Measurements from ENCODE around the gene ANKRD44.
"Not testable (repeated sequence)": the region's sequence is repeated elsewhere in the genome, so short reads cannot be mapped to it uniquely, and the experiment has no call there.

ANKRD44 gene

GRCh38 chr2:197241153-197241552, 69.4 kb downstream of the ANKRD44 start:
- TF ChIP-seq POLR2A (IDR thresholded peaks at IDR 0.05; ENCODE audit: extremely low read depth, insufficient read length) = no peak
- H3K4me3 ChIP-seq (ENCODE audit: low read depth, low read length) = no peak overlapping the region
- DNase-seq (ENCODE audit: low read depth) = no peak

- no peak for TF ChIP-seq MYC (IDR thresholded peaks at IDR 0.05; ENCODE audit: low read depth, low read length)
- no peak for TF ChIP-seq CTCF (IDR thresholded peaks at IDR 0.05; ENCODE audit: low read depth, low read length)
- no peak for TF ChIP-seq POLR2A (IDR thresholded peaks at IDR 0.05; ENCODE audit: extremely low read depth, insufficient read length)
- TF ChIP-seq MAX (IDR thresholded peaks at IDR 0.05; ENCODE audit: low read depth, low read length) = no peak
- peak; percentile 70 for DNase-seq (ENCODE audit: low read depth)
- no peak overlapping the region for H3K4me3 ChIP-seq (ENCODE audit: low read depth, low read length)
Observed at GRCh38 chr2:197240421-197241041, 70.0 kb downstream of the ANKRD44 start.

DNA sequence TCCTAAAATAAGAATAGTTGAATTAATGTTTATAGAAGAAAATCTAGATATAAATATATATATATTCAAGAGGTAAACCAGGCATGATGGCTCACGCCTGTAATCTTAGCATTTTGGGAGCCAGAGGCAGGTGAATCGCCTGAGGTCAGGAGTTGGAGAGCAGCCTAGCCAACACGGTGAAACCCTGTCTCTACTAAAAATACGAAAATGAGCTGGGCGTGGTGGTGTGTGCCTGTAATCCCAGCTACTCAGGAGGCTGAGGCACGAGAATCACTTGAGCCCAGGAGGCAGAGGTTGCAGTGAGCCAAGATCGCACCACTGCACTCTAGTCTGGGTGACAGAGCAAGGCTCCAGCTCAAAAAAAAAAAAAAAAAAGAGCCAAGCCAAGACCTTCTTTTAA, 70.6 kb downstream of the ANKRD44 start:
- DNase-seq (ENCODE audit: low read depth); H3K4me3 ChIP-seq (ENCODE audit: low read depth, low read length): not testable (repeated sequence)

- TF ChIP-seq POLR2A (IDR thresholded peaks at IDR 0.05; ENCODE audit: extremely low read depth, insufficient read length) (no peak), CTCF (IDR thresholded peaks at IDR 0.05; ENCODE audit: low read depth, low read length) (no peak), MAX (IDR thresholded peaks at IDR 0.05; ENCODE audit: low read depth, low read length) (no peak), MYC (IDR thresholded peaks at IDR 0.05; ENCODE audit: low read depth, low read length) (no peak)
- peak; percentile 70 for DNase-seq (ENCODE audit: low read depth)
- peak overlapping the region; percentile 54 for H3K4me3 ChIP-seq (ENCODE audit: low read depth, low read length)
Observed at GRCh38 chr2:197239434-197239833, 71.1 kb downstream of the ANKRD44 start.

- H3K4me3 ChIP-seq (ENCODE audit: low read depth, low read length) = no peak overlapping the region
- DNase-seq (ENCODE audit: low read depth) = no peak
- TF ChIP-seq MAX (IDR thresholded peaks at IDR 0.05; ENCODE audit: low read depth, low read length) (no peak), CTCF (IDR thresholded peaks at IDR 0.05; ENCODE audit: low read depth, low read length) (no peak), POLR2A (IDR thresholded peaks at IDR 0.05; ENCODE audit: extremely low read depth, insufficient read length) (no peak), MYC (IDR thresholded peaks at IDR 0.05; ENCODE audit: low read depth, low read length) (no peak)
Observed at GRCh38 chr2:197238043-197238365, 72.6 kb downstream of the ANKRD44 start.

GRCh38 chr2:197237291-197238042, 73.1 kb downstream of the ANKRD44 start:
- DNase-seq (ENCODE audit: low read depth) = no peak
- TF ChIP-seq POLR2A (IDR thresholded peaks at IDR 0.05; ENCODE audit: extremely low read depth, insufficient read length) (no peak), CTCF (IDR thresholded peaks at IDR 0.05; ENCODE audit: low read depth, low read length) (no peak), MYC (IDR thresholded peaks at IDR 0.05; ENCODE audit: low read depth, low read length) (no peak), MAX (IDR thresholded peaks at IDR 0.05; ENCODE audit: low read depth, low read length) (no peak)
- H3K4me3 ChIP-seq (ENCODE audit: low read depth, low read length) = no peak overlapping the region

- DNase-seq (ENCODE audit: low read depth) = no peak
- TF ChIP-seq MYC (IDR thresholded peaks at IDR 0.05; ENCODE audit: low read depth, low read length) (no peak), MAX (IDR thresholded peaks at IDR 0.05; ENCODE audit: low read depth, low read length) (no peak), CTCF (IDR thresholded peaks at IDR 0.05; ENCODE audit: low read depth, low read length) (no peak), POLR2A (IDR thresholded peaks at IDR 0.05; ENCODE audit: extremely low read depth, insufficient read length) (no peak)
- H3K4me3 ChIP-seq (ENCODE audit: low read depth, low read length) = no peak overlapping the region
Observed at GRCh38 chr2:197236816-197237215, 73.8 kb downstream of the ANKRD44 start.

All from NB4 (cell line).